Kidney (tissue), 14 donors: Measurements from ENCODE around the gene SUPT4H1. TPM values are rescaled to one million over a fixed set of nuclear protein-coding genes. Genes with fewer than 3 reads are reported as not detected.
A peak's percentile ranks its signal among the peaks of the same experiment; 100 is the strongest.

Experiments
- DNase-seq, 5 donors: peaks; one replicate each; pipeline ENCODE4 v3.0.0-alpha.2; 2013 to 2020
- FAIRE-seq: peaks from 2 replicates; lab custom pipeline; 2012; peaks lifted over from hg19 to GRCh38; lab: Jason Lieb, UNC
- H3K27ac ChIP-seq, 2 donors: one replicate each; pipeline ENCODE4 v1.7.0; 2013; ENCODE audit warnings: low read depth in 2 of 2, low read length in 2 of 2, inconsistent platforms in 1 of 2
- H3K27me3 ChIP-seq: one replicate; pipeline ENCODE4 v1.7.1; 2013; ENCODE audit warnings: low read length, inconsistent platforms; ENCODE audit not compliant: control insufficient read depth, insufficient read depth
- H3K36me3 ChIP-seq, 3 donors: one replicate each; pipeline versions ENCODE4 v1.7.0 to v1.7.1; 2013; ENCODE audit warnings: low read length in 3 of 3, control low read depth in 1 of 3, inconsistent platforms in 1 of 3; ENCODE audit not compliant: insufficient read depth in 3 of 3, control insufficient read depth in 2 of 3
- H3K4me1 ChIP-seq, 3 donors: one replicate each; pipeline versions ENCODE4 v1.7.0 to v1.7.1; 2013; ENCODE audit warnings: low read length in 3 of 3, inconsistent platforms in 1 of 3, low read depth in 1 of 3; ENCODE audit not compliant: control insufficient read depth in 2 of 3, insufficient read depth in 2 of 3
- H3K4me3 ChIP-seq, 3 donors: one replicate each; pipeline versions ENCODE4 v1.7.0 to v1.8.1; 2013; ENCODE audit warnings: low read length in 3 of 3, control low read depth in 1 of 3, inconsistent platforms in 1 of 3
- H3K9ac ChIP-seq, 3 donors: one replicate each; pipeline versions ENCODE4 v1.7.0 to v1.7.1; 2013; ENCODE audit warnings: low read length in 3 of 3, control low read depth in 1 of 3, inconsistent platforms in 1 of 3
- H3K9me3 ChIP-seq, 3 donors: one replicate each; pipeline versions ENCODE4 v1.7.0 to v1.7.1; 2013; ENCODE audit warnings: low read length in 3 of 3, control low read depth in 1 of 3, inconsistent platforms in 1 of 3; ENCODE audit not compliant: control insufficient read depth in 2 of 3, insufficient read depth in 1 of 3
- CTCF ChIP-seq: IDR thresholded peaks from 3 replicates; pipeline ENCODE4 v1.5.1; 2012; ENCODE audit warnings: mild to moderate bottlenecking, moderate library complexity, borderline replicate concordance; ENCODE audit not compliant: insufficient read depth; ENCODE audit errors: extremely low read depth
- intact Hi-C: fragments of 100-400 bp; cut with DNase I; formaldehyde crosslinking; loops from one replicate; pipeline ENCODE4 v1.11.1; 2022
- polyA plus RNA-seq: library from polyadenylated mRNA; stranded (reverse); fragments of 350-450 nt; fragmentation: Illumina TruSeq; extraction: RNeasy Lipid Tissue Mini Kit (QIAGEN cat#74804); gene quantifications from one replicate; pipeline ENCODE4 v1.2.3, GENCODE V29; 2014; ENCODE audit warnings: low read depth, low replicate concordance; ENCODE audit not compliant: insufficient read depth
- total RNA-seq: library from RNA; stranded (reverse); fragmentation: NEBNext Ultra II Directional; extraction: Animal tissue kit (Norgen Biotek cat#: 25700); gene quantifications from one replicate; pipeline ENCODE4 v1.2.1, GENCODE V29; 2021
- donor health status: control.
- donor health status: control.
- donor health status: control.
- donor health status: control.
- donor health status: control.
- donor health status: DM: yes; HTN: yes; CAD: no.
- donor health status: Normal renal cell carcinoma (clear cell type).

Gene SUPT4H1
- total and polyA plus RNA-seq, 2 donors from 2014 or later, result 60.5 to 129 TPM

GRCh38 chr17:58305626-58306025 lies 46.4 kb downstream of the SUPT4H1 start:
- H3K9ac ChIP-seq, result no peak overlapping the region
- H3K9me3 ChIP-seq, result no peaks in the 10 kb centered on the region
- no peak for FAIRE-seq
- intact Hi-C loops, result loop anchor here (10.0 kb wide), 1 partner anchor 139 kb away; no protein-coding TSS in a partner anchor
- H3K4me3 ChIP-seq, result no peak overlapping the region
- no peak overlapping the region for H3K27ac ChIP-seq
- no peaks in the 10 kb centered on the region for H3K4me1 ChIP-seq
- H3K27me3 ChIP-seq, result no peaks in the 10 kb centered on the region
- TF ChIP-seq CTCF, result no peak
- peak in 2 of 5 donors; percentile 6 to 47 for DNase-seq
- peaks cover 0 to 2% (median 0%) of the 10 kb centered on the region in 3 donors for H3K36me3 ChIP-seq

- H3K4me1 ChIP-seq, result no peaks in the 10 kb centered on the region
- H3K27ac ChIP-seq, result no peak overlapping the region
- H3K9me3 ChIP-seq, result no peaks in the 10 kb centered on the region
- peaks cover 0 to 2% (median 0%) of the 10 kb centered on the region in 3 donors for H3K36me3 ChIP-seq
- TF ChIP-seq CTCF, result no peak
- FAIRE-seq (no peak), DNase-seq (peak in 3 of 5 donors; percentile 7 to 53 (median 30))
- H3K27me3 ChIP-seq, result no peaks in the 10 kb centered on the region
- H3K4me3 ChIP-seq, result no peak overlapping the region
- intact Hi-C loops, result loop anchor here (10.0 kb wide), 1 partner anchor 140 kb away; no protein-coding TSS in a partner anchor
- H3K9ac ChIP-seq, result no peak overlapping the region
These were observed 47.1 kb downstream of the SUPT4H1 start for GRCh38 chr17:58304750-58305486.

GRCh38 chr17:58303971-58304749 lies 47.8 kb downstream of the SUPT4H1 start:
- DNase-seq (peak; percentile 33 to 62 (median 39)), FAIRE-seq (no peak)
- H3K27me3 ChIP-seq, result no peaks in the 10 kb centered on the region
- peaks cover 0 to 2% (median 0%) of the 10 kb centered on the region in 3 donors for H3K36me3 ChIP-seq
- no peak overlapping the region for H3K27ac ChIP-seq
- H3K4me3 ChIP-seq, result no peak overlapping the region
- H3K4me1 ChIP-seq, result no peaks in the 10 kb centered on the region
- H3K9me3 ChIP-seq, result no peaks in the 10 kb centered on the region
- no peak overlapping the region for H3K9ac ChIP-seq
- intact Hi-C loops, result loop anchor here (10.0 kb wide), 1 partner anchor 141 kb away; no protein-coding TSS in a partner anchor
- TF ChIP-seq CTCF, result peak; percentile 64
